ENCODE results near the gene MGAT4A. TPM values are rescaled to one million over a fixed set of nuclear protein-coding genes. Genes with fewer than 3 reads are reported as not detected.

The MGAT4A gene
- total RNA-seq, 4 donors from 2014 or later = 4.2 to 14.1 (median 12.2) TPM

DNA sequence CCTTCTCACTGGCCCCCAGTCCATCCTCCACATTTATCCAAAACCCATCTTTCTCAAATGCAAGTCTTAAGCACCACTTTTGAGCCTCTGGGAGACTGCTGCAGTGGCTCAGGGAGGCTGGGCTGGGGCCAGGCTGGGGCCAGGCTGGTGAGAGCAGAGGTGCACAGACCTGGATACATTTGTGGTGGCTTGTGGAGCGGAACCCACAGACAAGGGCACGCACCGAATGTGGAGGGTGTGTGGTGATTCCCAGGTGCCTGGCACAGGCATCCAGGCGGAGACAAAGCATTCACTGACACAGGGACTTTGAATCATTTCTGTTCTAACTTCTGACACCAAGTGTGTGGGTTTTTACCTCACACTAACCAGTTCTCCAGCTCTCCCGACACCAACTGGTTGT is 42.2 kb upstream of the MGAT4A start:
- H3K4me1 ChIP-seq = no peaks in the 10 kb centered on the region
- H3K27ac ChIP-seq = no peak overlapping the region
- in situ Hi-C loops (cut with MboI; ENCODE audit: low sequenced_read_pairs in 4 of 4) = no loop called here
- intact Hi-C loops (cut with DNase I; ENCODE audit: low total_unique reads) = no loop called here
- no peak overlapping the region for H3K4me3 ChIP-seq
- TF ChIP-seq, protein P1, sequence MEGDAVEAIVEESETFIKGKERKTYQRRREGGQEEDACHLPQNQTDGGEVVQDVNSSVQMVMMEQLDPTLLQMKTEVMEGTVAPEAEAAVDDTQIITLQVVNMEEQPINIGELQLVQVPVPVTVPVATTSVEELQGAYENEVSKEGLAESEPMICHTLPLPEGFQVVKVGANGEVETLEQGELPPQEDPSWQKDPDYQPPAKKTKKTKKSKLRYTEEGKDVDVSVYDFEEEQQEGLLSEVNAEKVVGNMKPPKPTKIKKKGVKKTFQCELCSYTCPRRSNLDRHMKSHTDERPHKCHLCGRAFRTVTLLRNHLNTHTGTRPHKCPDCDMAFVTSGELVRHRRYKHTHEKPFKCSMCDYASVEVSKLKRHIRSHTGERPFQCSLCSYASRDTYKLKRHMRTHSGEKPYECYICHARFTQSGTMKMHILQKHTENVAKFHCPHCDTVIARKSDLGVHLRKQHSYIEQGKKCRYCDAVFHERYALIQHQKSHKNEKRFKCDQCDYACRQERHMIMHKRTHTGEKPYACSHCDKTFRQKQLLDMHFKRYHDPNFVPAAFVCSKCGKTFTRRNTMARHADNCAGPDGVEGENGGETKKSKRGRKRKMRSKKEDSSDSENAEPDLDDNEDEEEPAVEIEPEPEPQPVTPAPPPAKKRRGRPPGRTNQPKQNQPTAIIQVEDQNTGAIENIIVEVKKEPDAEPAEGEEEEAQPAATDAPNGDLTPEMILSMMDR (IDR thresholded peaks at IDR 0.05 in 4 of 5, conservative IDR thresholded peaks at IDR 0.05 in 1 of 5) = no peak
- TF ChIP-seq POLR2A (IDR thresholded peaks at IDR 0.05) = no peak
- no peaks in the 10 kb centered on the region for H3K27me3 ChIP-seq
- ATAC-seq (no peak), DNase-seq (no peak)
- no peaks in the 10 kb centered on the region for H3K9me3 ChIP-seq
- no peaks in the 10 kb centered on the region for H3K36me3 ChIP-seq

- Histone ChIP-seq H3K4me1 (no peaks in the 10 kb centered on the region), H3K27ac (no peak overlapping the region), H3K27me3 (no peaks in the 10 kb centered on the region), H3K36me3 (no peaks in the 10 kb centered on the region), H3K9me3 (no peaks in the 10 kb centered on the region), H3K4me3 (no peak overlapping the region)
- TF ChIP-seq POLR2A (IDR thresholded peaks at IDR 0.05) = no peak
- TF ChIP-seq, protein P1 (IDR thresholded peaks at IDR 0.05 in 4 of 5, conservative IDR thresholded peaks at IDR 0.05 in 1 of 5) = no peak
- intact Hi-C loops (cut with DNase I; ENCODE audit: low total_unique reads) = no loop called here
- DNase-seq (no peak), ATAC-seq (no peak)
- in situ Hi-C loops (cut with MboI; ENCODE audit: low sequenced_read_pairs in 4 of 4) = no loop called here
These were observed 41.6 kb upstream of the MGAT4A start for GRCh38 chr2:98772536-98772935.

GRCh38 chr2:98771721-98772524 is 41.0 kb upstream of the MGAT4A start:
- Histone ChIP-seq H3K36me3 (no peaks in the 10 kb centered on the region), H3K4me3 (no peak overlapping the region), H3K9me3 (no peaks in the 10 kb centered on the region), H3K4me1 (no peaks in the 10 kb centered on the region), H3K27ac (no peak overlapping the region), H3K27me3 (no peaks in the 10 kb centered on the region)
- no peak for TF ChIP-seq POLR2A (IDR thresholded peaks at IDR 0.05)
- TF ChIP-seq, protein P1 (IDR thresholded peaks at IDR 0.05 in 4 of 5, conservative IDR thresholded peaks at IDR 0.05 in 1 of 5) = no peak
- DNase-seq (no peak), ATAC-seq (no peak)
- intact Hi-C loops (cut with DNase I; ENCODE audit: low total_unique reads) = no loop called here
- in situ Hi-C loops (cut with MboI; ENCODE audit: low sequenced_read_pairs in 4 of 4) = no loop called here

DNA sequence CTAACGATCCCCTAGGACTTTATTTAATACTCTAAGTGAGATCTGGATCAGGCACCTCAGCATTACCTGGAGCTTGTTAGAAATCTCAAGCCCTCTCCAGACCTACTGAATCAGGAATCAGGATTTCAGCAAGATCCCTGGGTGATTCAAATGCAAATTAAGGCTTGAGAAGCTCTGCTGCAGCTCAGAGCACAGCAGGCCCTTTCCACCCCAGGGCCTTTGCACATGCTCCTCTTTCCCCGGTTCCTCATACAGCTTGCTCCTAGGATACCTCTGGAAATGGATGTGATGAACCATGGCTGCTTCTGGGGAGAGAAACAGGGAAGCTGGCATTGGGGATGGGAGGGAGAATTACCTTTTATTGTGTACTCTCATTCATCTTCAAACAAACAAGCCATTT is 40.3 kb upstream of the MGAT4A start:
- in situ Hi-C loops (cut with MboI; ENCODE audit: low sequenced_read_pairs in 4 of 4) = no loop called here
- Histone ChIP-seq H3K4me1 (no peaks in the 10 kb centered on the region), H3K27me3 (no peaks in the 10 kb centered on the region), H3K4me3 (no peak overlapping the region), H3K27ac (no peak overlapping the region), H3K9me3 (no peaks in the 10 kb centered on the region), H3K36me3 (no peaks in the 10 kb centered on the region)
- intact Hi-C loops (cut with DNase I; ENCODE audit: low total_unique reads) = no loop called here
- TF ChIP-seq, protein P1 (IDR thresholded peaks at IDR 0.05 in 4 of 5, conservative IDR thresholded peaks at IDR 0.05 in 1 of 5) = no peak
- no peak for TF ChIP-seq POLR2A (IDR thresholded peaks at IDR 0.05)
- ATAC-seq (no peak), DNase-seq (no peak)

Data from gastrocnemius medialis (tissue), 4 donors.